ENCODE results near the gene DDX11.
"Not testable (repeated sequence)": the region's sequence is repeated elsewhere in the genome, so short reads cannot be mapped to it uniquely, and the experiment has no call there.

The DDX11 gene

DNA sequence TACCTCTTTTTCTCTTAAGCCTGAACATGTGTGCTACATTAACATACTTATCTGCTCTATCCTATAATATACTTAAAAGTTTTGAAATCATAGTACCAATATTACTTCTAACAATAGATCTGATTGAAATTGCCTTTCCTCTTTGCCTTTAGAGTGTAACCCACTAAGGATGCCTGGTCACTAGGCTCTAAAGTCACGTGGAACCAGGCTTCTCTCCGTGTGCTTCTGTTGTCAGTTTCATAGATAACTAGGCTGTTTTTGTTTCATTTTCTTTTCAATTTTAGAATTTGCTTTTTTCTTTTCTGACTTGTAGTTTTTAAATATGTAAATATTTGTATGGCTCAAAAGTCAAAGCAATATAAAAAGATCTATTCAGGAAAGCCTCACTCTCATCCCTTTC lies 25.8 kb downstream of the DDX11 start:
- not testable (repeated sequence) for DNase-seq (ENCODE audit: low spot score)

- DNase-seq (ENCODE audit: low spot score), result not testable (repeated sequence)
Observed at GRCh38 chr12:31100503-31101208, 27.0 kb downstream of the DDX11 start.

GRCh38 chr12:31102125-31102524 lies 28.5 kb downstream of the DDX11 start:
- not testable (repeated sequence) for DNase-seq (ENCODE audit: low spot score)

- DNase-seq (ENCODE audit: low spot score), result not testable (repeated sequence)
Observed at GRCh38 chr12:31102596-31102995, 28.9 kb downstream of the DDX11 start.

- DNase-seq (ENCODE audit: low spot score), result not testable (repeated sequence)
Observed at GRCh38 chr12:31103561-31103975, 29.9 kb downstream of the DDX11 start.

DNA sequence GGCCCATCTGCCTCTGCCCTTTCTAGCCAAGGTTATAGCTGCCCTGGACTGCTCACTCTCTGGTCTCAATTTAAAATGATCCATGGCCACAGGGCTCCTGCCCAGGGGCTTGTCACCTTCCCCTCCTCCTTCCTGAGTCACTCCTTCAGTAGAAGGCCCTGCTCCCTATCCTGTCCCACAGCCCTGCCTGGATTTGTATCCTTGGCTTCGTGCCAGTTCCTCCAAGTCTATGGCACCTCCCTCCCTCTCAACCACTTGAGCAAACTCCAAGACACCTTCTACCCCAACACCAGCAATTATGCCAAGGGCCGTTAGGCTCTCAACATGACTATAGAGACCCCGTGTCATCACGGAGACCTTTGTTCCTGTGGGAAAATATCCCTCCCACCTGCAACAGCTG lies 30.6 kb downstream of the DDX11 start:
- DNase-seq (ENCODE audit: low spot score), result not testable (repeated sequence)

- not testable (repeated sequence) for DNase-seq (ENCODE audit: low spot score)
Observed at GRCh38 chr12:31104773-31105172, 31.1 kb downstream of the DDX11 start.

- no peak for DNase-seq (ENCODE audit: low spot score)
Observed at GRCh38 chr12:31105668-31106067, 32.0 kb downstream of the DDX11 start.

DNA sequence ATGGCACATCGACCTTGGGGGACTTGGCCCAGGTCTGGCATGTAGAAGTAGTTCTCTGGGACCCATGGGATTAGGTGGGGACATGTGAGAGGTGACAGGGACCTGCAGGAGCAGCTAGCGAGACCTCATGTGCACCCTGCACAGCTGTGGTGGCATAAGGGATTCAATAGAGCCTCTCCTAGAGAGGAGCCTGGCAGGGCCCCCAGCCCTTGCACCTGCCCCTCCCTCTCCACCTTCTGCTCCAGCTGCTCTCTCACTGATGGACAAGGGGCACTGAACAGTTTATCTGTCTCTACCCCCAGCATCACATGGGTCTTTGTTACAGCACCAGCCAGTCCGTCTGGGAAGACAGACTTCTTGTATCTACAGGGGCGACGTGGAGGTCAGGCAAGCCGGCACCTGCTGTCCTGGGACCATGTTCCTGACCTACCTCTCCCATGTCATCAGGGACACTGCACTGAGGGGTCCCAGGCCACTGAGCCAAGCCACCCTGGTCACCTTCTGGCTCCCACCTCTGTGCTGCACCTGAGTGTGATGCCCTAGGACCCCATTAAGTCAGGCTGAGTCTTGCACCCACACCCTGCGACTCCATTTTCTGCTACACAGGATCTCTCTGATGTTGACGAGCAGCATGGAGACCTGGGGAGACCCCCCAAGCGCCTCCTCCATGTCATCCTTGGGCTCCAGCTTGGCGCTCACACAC lies 32.6 kb downstream of the DDX11 start:
- DNase-seq (ENCODE audit: low spot score), result no peak

GRCh38 chr12:31109773-31110172 lies 36.1 kb downstream of the DDX11 start:
- DNase-seq (ENCODE audit: low spot score), result not testable (repeated sequence)

DNA sequence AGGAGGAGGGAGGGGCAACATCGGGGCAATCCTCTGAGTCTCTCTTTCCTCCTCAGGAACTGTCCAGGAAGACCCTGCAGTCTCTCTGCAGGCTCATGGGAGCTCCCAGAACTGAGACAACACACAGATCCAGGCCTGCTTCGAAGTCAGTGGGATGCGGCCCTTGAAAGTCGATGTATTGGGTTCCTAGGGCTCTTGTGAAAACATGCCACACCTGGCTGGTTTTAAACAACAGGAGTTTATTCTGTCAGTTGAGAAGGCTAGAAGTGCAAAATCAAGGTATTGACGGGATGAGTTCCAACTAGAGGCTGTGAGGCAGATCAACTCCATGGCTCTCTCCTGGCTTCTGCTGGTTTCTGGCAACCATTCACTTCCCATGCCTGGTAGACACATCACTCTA lies 36.6 kb downstream of the DDX11 start:
- DNase-seq (ENCODE audit: low spot score), result not testable (repeated sequence)

GRCh38 chr12:31115092-31115601 lies 41.5 kb downstream of the DDX11 start:
- DNase-seq (ENCODE audit: low spot score), result not testable (repeated sequence)

GRCh38 chr12:31116846-31117202 lies 43.2 kb downstream of the DDX11 start:
- not testable (repeated sequence) for DNase-seq (ENCODE audit: low spot score)

- DNase-seq (ENCODE audit: low spot score), result no peak
Observed at GRCh38 chr12:31117203-31118011, 43.7 kb downstream of the DDX11 start.

DNA sequence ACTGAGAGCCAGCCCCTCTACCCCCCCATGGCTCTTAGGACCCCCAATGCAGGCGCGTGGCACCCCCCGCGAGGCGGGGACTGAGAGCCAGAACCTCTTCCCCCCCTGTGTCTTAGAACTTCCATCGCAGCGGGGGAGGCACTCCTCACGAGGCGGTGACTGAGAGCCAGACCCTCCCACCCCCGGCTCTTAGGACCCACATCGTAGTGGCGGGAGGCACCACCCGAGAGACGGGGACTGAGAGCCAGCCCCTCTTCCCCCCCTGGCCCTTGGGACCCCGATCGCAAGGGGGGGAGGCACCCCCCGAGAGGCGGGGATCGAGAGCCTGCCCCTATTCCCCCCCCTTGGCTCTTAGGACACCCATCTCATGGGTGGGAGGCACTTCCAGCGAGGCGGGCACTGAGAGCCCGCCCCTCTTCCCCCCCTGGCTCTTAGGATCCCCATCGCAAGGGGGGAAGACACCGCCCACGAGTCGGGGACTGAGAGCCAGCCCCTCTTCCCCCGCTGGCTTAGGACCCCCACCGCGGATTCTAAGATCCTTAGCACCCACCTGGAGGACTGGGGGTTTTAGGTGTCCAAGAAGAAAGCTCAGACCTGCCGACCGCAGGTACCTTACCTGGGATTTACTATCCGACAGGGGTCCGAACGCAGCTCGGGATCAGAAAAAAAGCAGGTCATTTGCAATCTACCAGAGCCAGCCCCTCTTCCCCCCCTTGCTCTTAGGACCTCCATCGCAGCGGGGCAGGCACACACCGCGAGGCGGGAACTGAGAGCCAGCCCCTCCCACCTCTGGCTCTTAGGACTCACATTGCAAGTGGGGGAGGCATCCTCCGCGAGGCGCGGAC lies 44.9 kb downstream of the DDX11 start:
- DNase-seq (ENCODE audit: low spot score), result no peak

GRCh38 chr12:31119192-31119802 lies 45.6 kb downstream of the DDX11 start:
- DNase-seq (ENCODE audit: low spot score), result no peak

DNA sequence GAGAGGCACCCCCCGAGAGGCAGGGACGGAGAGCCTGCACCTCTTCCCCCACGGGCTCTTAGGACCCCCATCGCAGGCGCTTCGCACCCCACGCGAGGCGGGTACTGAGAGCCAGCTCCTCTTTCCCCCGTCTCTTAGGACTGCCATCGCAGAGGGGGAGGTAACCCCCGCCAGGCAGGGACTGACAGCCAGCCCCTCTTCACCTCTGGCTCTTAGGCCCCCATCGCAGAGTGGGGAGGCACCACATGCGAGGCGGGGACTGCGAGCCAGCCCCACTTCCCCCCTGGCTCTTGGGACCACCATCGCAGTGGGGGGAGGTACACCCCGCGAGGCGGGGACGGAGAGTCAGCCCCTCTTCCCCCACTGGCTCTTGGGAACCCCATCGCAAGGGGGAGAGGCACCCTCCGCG lies 46.1 kb downstream of the DDX11 start:
- DNase-seq (ENCODE audit: low spot score), result no peak

- DNase-seq (ENCODE audit: low spot score), result no peak
Observed at GRCh38 chr12:31120392-31121008, 46.8 kb downstream of the DDX11 start.

DNA sequence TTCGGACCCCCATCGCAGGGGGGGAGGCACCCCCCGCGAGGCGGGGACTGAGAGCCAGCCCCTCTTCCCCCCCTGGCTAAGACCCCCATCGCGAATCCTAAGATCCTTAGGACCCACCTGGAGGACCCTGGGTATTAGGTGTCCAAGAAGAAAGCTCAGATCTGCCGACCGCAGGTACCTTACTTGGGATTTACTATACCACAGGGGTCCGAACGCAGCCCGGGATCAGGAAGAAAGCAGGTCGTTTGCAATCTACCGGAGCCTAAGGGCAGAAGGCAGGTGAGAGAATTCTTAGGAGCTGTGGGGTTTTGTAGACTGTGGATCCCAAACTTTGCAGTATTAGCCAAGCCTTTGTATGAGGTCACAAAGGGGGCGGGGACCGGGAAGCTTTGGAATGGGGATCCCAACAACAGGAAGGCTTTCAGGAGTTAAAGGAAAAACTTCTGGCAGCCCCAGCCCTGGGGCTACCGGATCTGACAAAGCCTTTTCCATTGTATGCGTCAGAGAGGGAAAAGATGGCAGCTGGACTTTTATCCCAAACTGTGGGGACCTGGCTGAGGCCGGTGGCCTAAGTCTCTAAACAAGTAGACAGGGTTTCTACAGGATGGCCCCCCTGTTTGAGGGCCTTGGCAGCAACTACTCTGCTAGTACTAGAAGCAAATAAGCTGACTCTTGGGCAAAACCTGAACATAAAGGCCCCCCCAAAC lies 47.5 kb downstream of the DDX11 start:
- not testable (repeated sequence) for DNase-seq (ENCODE audit: low spot score)

DNA sequence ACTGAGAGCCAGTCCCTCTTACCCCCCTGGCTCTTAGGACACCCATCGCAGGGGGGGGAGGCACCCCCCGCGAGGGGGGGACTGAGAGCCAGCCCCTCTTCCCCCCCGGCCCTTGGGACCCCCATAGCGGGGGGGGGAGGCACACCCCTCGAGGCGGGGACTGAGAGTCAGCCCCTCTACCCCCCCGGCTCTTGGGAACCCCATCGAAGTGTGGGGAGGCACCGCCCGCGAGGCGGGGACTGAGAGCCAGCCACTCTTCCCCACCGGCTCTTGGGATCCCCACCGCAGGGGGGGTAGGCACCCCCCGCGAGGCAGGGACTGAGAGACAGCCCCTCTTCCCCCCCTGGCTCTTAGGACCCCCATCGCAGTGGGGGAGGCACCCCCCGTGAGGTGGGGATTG lies 48.8 kb downstream of the DDX11 start:
- no peak for DNase-seq (ENCODE audit: low spot score)

Data from putamen (tissue), 1 donor.